ENCODE data around the gene GRAMD2B. TPM values are rescaled to one million over a fixed set of nuclear protein-coding genes. Genes with fewer than 3 reads are reported as not detected.

The GRAMD2B gene
- total RNA-seq, 1 donor = 89.8 TPM

- Histone ChIP-seq H2AFZ (ENCODE audit: low read length) (peak overlapping the region; percentile 43), H3K4me2 (ENCODE audit: insufficient read depth, low read length) (peak overlapping the region; percentile 65), H3K79me2 (ENCODE audit: insufficient read depth, low read length) (no peaks in the 10 kb centered on the region), H3K36me3 (ENCODE audit: insufficient read depth, low read length) (no peaks in the 10 kb centered on the region), H3K4me1 (ENCODE audit: insufficient read depth, low read length) (peaks cover 12% of the 10 kb centered on the region), H3K9me3 (ENCODE audit: low read depth, low read length) (no peaks in the 10 kb centered on the region), H3K27me3 (ENCODE audit: insufficient read depth, low read length) (no peaks in the 10 kb centered on the region), H3K4me3 (ENCODE audit: insufficient read depth, low read length) (peak overlapping the region; percentile 15), H3K27ac (ENCODE audit: low read depth, low read length) (no peak overlapping the region), H4K20me1 (ENCODE audit: insufficient read depth, low read length) (no peaks in the 10 kb centered on the region)
- TF ChIP-seq, protein P1, sequence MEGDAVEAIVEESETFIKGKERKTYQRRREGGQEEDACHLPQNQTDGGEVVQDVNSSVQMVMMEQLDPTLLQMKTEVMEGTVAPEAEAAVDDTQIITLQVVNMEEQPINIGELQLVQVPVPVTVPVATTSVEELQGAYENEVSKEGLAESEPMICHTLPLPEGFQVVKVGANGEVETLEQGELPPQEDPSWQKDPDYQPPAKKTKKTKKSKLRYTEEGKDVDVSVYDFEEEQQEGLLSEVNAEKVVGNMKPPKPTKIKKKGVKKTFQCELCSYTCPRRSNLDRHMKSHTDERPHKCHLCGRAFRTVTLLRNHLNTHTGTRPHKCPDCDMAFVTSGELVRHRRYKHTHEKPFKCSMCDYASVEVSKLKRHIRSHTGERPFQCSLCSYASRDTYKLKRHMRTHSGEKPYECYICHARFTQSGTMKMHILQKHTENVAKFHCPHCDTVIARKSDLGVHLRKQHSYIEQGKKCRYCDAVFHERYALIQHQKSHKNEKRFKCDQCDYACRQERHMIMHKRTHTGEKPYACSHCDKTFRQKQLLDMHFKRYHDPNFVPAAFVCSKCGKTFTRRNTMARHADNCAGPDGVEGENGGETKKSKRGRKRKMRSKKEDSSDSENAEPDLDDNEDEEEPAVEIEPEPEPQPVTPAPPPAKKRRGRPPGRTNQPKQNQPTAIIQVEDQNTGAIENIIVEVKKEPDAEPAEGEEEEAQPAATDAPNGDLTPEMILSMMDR (IDR thresholded peaks at IDR 0.05; ENCODE audit: extremely low read depth, low read depth, low read length) = no peak
- DNase-seq (ENCODE audit: insufficient read length, low spot score, missing footprints) = no peak
Measured at GRCh38 chr5:126503602-126504104, 80.4 kb downstream of the GRAMD2B start.

DNA sequence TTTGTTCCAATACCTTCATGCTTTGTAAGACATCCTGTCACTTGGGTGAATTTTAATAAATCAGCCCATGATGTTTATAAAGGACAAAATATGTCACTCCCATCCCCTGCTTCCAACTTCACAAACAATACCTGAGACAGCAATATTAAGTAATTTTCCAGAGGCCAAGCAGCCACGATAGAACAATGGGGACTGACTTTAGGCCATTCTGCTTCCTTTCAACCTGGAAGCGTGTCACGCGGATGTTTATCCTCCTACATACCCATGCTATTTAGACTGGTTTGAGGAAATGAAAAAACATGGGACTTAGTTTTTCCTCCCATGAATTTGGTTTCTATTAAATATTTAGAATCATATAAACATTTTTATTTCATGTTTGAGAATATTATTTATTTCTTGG is 82.9 kb downstream of the GRAMD2B start:
- no peaks in the 10 kb centered on the region for H4K20me1 ChIP-seq (ENCODE audit: insufficient read depth, low read length)
- no peak overlapping the region for H3K4me2 ChIP-seq (ENCODE audit: insufficient read depth, low read length)
- H3K4me3 ChIP-seq (ENCODE audit: insufficient read depth, low read length) = no peak overlapping the region
- H2AFZ ChIP-seq (ENCODE audit: low read length) = no peak overlapping the region
- no peak for DNase-seq (ENCODE audit: insufficient read length, low spot score, missing footprints)
- H3K9me3 ChIP-seq (ENCODE audit: low read depth, low read length) = no peaks in the 10 kb centered on the region
- no peaks in the 10 kb centered on the region for H3K79me2 ChIP-seq (ENCODE audit: insufficient read depth, low read length)
- H3K4me1 ChIP-seq (ENCODE audit: insufficient read depth, low read length) = peaks cover 12% of the 10 kb centered on the region
- TF ChIP-seq, protein P1 (IDR thresholded peaks at IDR 0.05; ENCODE audit: extremely low read depth, low read depth, low read length) = no peak
- no peak overlapping the region for H3K27ac ChIP-seq (ENCODE audit: low read depth, low read length)
- no peaks in the 10 kb centered on the region for H3K27me3 ChIP-seq (ENCODE audit: insufficient read depth, low read length)
- no peaks in the 10 kb centered on the region for H3K36me3 ChIP-seq (ENCODE audit: insufficient read depth, low read length)

GRCh38 chr5:126508251-126508961 is 85.2 kb downstream of the GRAMD2B start:
- DNase-seq (ENCODE audit: insufficient read length, low spot score, missing footprints) = no peak
- Histone ChIP-seq H3K4me2 (ENCODE audit: insufficient read depth, low read length) (no peak overlapping the region), H3K9me3 (ENCODE audit: low read depth, low read length) (no peaks in the 10 kb centered on the region)

GRCh38 chr5:126508962-126509279 is 85.7 kb downstream of the GRAMD2B start:
- H3K27ac ChIP-seq (ENCODE audit: low read depth, low read length) = no peak overlapping the region
- no peak for DNase-seq (ENCODE audit: insufficient read length, low spot score, missing footprints)

More at GRCh38 chr5:126508251-126508961, 85.2 kb downstream of the GRAMD2B start:
- Histone ChIP-seq H2AFZ (ENCODE audit: low read length) (peak overlapping the region; percentile 48), H3K27me3 (ENCODE audit: insufficient read depth, low read length) (no peaks in the 10 kb centered on the region), H3K4me1 (ENCODE audit: insufficient read depth, low read length) (peaks cover 12% of the 10 kb centered on the region), H3K79me2 (ENCODE audit: insufficient read depth, low read length) (no peaks in the 10 kb centered on the region), H3K36me3 (ENCODE audit: insufficient read depth, low read length) (no peaks in the 10 kb centered on the region), H3K4me3 (ENCODE audit: insufficient read depth, low read length) (no peak overlapping the region), H3K27ac (ENCODE audit: low read depth, low read length) (no peak overlapping the region), H4K20me1 (ENCODE audit: insufficient read depth, low read length) (no peaks in the 10 kb centered on the region)
- TF ChIP-seq, protein P1 (IDR thresholded peaks at IDR 0.05; ENCODE audit: extremely low read depth, low read depth, low read length) = no peak

More at GRCh38 chr5:126508962-126509279, 85.7 kb downstream of the GRAMD2B start:
- TF ChIP-seq, protein P1 (IDR thresholded peaks at IDR 0.05; ENCODE audit: extremely low read depth, low read depth, low read length) = no peak
- no peak overlapping the region for H3K4me3 ChIP-seq (ENCODE audit: insufficient read depth, low read length)
- no peaks in the 10 kb centered on the region for H4K20me1 ChIP-seq (ENCODE audit: insufficient read depth, low read length)
- no peaks in the 10 kb centered on the region for H3K36me3 ChIP-seq (ENCODE audit: insufficient read depth, low read length)
- H2AFZ ChIP-seq (ENCODE audit: low read length) = peak overlapping the region; percentile 48
- H3K4me1 ChIP-seq (ENCODE audit: insufficient read depth, low read length) = peaks cover 12% of the 10 kb centered on the region
- no peak overlapping the region for H3K4me2 ChIP-seq (ENCODE audit: insufficient read depth, low read length)
- H3K27me3 ChIP-seq (ENCODE audit: insufficient read depth, low read length) = no peaks in the 10 kb centered on the region
- no peaks in the 10 kb centered on the region for H3K9me3 ChIP-seq (ENCODE audit: low read depth, low read length)
- H3K79me2 ChIP-seq (ENCODE audit: insufficient read depth, low read length) = no peaks in the 10 kb centered on the region

Data from osteoblast (primary cell).